Measurements from ENCODE around the gene SLC35A4.

The SLC35A4 gene, protein sequence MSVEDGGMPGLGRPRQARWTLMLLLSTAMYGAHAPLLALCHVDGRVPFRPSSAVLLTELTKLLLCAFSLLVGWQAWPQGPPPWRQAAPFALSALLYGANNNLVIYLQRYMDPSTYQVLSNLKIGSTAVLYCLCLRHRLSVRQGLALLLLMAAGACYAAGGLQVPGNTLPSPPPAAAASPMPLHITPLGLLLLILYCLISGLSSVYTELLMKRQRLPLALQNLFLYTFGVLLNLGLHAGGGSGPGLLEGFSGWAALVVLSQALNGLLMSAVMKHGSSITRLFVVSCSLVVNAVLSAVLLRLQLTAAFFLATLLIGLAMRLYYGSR

DNA sequence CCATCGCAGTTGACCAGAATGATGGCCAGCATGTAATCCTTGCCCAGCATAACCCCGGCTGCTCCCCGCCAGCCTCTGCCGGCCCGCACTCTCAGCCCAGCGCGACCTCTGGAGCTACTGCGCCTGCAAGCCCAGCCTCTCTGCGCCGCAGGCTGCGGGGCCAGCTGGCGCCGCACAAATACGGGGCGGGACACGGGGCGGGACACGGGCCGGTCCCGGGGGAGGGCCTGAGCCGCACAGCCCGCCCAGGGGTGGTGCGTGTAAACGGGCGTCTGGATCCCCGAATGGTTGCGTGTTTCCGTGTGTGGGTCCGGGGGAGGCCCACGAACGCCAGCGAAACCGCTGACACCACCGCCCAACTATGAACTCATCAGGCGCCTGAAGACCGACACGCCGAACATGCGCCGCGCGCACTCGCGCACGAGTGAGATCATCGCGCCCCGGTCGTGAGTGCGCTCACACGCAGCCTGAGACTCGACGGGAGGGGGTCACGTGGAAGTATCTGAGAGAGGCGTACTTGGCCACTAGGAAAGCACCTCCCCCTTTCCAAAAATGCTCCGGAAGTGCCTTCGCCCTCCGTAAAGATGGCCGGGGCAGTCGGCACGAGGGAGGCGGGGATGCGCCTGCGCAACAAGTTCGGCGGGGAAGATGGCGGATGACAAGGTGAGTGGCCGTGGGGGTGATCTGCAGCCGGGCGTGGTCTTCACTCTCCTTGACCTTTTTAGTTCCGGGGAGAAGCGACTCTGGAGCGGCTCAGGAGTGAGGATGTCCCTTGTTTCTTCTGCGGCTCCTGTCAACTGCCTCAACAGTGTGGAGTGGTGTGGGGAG, at the start of gene SLC35A4, which contains the start of gene APBB3:
Gene SLC35A4 (plus strand): TSS at position 633 of the 828 bp plus-strand sequence. CDS start 2,342 bp downstream, outside the sequence.
Gene APBB3 (minus strand): TSS at position 403 of the 828 bp plus-strand sequence. CDS start 353 bp downstream, at position 50.
- DNase-seq (ENCODE audit: low spot score): peak; percentile 95

DNA sequence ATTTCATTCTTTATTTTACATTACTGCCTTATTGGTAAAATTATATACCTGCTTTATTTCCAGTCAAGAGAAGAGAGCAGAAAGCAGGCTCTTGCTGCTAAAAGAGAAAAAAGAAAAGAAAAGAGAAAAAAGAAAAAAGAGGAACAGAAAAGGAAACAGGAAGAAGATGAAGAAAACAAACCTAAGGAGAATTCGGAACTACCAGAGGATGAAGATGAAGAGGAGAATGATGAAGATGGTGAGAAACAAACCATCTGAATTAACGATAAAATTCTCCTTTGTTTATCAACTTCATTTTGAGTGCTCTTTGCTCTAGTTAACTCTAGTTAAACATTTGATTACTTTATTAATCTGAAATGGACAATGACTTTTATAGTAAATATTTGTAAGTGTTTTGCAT, 40.6 kb upstream of the SLC35A4 start:
- no peak for DNase-seq (ENCODE audit: low spot score)

DNA sequence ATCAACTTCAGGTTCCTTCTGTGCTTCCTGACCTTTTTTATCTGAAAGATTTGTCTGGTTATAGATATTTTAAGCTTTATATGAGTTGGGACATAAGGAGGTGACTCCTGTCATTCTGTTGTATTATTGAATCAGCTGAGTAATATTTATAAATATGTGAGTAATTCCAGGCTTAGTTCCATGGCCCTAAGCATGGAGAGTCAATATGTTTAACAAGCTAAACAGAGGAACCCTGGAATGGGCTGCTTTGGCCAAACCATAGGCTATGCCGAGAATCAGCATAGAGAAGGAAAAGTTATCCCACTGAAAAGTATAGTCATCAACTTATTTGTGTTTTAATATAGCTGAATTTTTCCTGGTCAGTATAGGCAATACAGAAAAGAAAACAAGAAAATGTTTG, 24.4 kb upstream of the SLC35A4 start:
- no peak for DNase-seq (ENCODE audit: low spot score)

DNA sequence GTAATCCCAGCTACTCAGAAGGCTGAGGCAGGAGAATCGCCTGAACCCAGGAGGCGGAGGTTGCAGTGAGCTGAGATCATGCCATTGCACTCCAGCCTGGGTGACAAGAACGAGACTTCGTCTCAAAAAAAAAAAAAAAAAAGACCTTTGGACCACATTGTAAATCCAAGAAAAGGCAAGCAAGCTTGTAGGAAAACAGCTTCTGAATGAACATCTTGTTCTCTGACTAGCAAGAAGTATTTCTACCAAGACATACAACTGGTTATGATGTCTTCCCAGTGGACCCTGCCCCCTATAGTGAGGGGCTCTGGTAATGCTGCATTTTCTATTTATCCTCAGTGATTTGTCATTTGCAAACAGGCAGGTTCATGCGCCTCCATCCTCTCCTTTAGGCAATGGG, 21.7 kb upstream of the SLC35A4 start:
- no peak for DNase-seq (ENCODE audit: low spot score)

DNA sequence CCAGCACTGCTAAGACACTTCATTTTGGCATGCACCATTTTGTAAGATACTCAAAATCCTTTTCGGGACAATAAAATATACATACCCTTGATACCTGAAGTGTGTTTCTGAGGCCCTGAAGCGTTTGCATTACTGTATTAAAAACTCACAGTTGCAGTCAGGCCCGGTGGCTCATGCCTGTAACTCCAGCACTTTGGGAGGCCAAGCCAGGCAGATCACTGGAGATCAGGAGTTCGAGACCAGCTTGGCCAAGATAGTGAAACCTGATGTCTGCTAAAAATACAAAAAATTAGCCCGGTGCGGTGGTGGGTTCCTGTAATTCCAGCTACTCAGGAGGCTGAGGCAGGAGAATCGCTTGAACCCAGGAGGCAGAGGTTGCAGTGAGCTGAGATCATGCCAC, 19.6 kb upstream of the SLC35A4 start:
- no peak for DNase-seq (ENCODE audit: low spot score)

DNA sequence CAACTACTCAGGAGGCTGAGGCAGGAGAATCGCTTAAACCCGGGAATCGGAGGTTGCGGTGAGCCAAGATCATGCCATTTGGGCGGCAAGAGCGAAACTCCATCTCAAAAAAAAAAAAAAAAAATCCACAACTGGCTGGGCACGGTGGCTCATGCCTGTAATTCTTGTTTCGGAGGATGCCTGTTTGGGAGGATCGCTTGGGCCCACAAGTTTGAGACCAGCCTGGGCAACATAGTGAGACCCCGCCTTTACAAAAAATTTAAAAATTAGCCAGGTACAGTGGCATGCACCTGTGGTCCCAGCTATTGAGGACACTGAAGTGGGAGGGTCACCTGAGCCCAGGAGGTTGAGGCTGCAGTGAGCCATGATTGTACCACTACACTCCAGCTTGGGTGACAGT, 19.0 kb upstream of the SLC35A4 start:
- DNase-seq (ENCODE audit: low spot score): no peak

DNA sequence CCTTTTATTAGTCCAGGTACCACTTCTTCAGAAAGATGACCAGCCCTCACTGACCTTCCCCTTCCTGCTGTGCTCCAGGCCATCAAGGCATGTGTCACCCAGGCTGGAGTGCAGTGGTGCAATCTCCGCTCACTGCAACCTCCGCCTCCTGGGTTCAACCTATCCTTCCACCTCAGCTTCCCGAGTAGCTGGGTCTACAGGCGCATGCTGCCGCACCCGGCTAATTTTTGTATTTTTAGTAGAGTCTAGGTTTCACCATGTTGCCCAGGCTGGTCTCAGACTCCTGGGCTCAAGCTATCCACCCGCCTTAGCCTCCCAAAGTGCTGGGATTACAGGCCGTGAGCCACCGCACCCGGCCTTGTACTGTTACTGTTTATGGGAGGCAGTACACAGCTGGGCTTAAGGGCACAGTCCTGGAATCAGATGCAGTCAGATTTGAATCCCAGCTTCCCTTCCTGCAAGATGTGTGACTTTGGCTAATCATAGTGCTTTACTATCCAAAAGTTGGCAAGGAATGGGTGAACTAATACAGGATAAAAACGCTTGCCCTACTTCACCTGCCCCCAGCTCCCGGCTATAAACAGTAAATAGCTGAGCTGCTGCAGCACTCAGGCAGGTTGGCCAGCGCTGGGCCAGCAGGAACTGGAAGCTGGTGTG, 17.6 kb upstream of the SLC35A4 start:
- no peak for DNase-seq (ENCODE audit: low spot score)

DNA sequence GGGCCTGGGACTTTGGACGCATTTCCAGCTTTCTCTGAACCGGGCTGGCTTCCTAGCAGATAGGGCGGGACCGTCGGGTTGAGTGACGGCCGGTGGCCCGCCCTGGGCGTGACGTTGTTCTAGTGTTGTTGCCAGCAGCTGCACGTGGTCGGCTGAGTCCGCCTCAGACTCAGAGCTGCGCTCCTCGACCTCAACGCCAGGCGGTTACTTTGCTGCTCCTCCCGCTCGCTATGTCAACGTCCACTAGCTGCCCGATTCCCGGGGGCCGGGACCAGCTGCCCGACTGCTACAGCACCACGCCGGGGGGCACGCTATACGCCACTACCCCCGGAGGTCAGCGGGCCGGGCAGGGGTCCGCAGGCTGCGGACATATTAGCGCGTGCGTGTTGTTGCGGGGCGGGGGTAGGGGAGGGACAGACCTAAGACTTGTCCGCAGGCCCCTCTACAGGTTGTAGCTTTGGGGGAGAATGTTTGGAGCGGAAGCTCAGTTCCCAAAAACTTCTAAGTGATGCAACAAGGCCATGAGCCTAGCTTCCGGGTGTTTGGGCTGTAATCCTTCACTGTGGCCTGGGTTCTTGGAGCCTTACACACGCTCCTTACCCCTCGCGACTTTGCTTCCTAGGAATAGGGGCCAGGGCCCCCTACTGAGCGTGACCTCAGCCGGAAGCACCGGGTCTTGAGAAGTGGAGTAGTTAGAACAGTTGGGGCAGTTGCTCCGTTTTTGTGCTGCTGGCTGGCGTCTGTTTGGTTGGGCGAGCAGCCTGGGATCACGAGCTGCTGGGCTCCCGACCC, 16.9 kb upstream of the SLC35A4 start, which contains the start of gene EIF4EBP3:
Gene EIF4EBP3 (plus strand): TSS at position 155 of the 792 bp plus-strand sequence. CDS start 76 bp downstream, at position 231.
- DNase-seq (ENCODE audit: low spot score): peak; percentile 94

DNA sequence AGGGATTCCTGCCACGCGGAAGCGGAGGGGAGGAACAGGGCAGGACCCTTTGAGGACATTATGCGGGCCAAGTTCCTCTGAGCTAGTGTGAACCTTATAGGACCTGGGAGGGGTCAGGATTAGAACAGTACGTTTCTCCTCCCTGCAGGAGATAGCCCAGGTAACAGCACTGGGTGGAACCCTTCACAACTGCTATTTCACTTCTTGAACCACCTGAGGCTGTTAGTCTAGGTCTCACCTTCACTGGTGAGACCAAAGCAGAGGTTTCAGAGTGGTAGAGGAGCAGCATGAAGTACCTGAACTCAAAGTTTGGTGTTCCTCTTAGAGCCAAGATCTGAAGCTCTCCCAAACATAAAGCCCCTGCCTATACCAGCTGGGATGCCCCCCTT, 16.3 kb upstream of the SLC35A4 start:
- DNase-seq (ENCODE audit: low spot score): no peak

DNA sequence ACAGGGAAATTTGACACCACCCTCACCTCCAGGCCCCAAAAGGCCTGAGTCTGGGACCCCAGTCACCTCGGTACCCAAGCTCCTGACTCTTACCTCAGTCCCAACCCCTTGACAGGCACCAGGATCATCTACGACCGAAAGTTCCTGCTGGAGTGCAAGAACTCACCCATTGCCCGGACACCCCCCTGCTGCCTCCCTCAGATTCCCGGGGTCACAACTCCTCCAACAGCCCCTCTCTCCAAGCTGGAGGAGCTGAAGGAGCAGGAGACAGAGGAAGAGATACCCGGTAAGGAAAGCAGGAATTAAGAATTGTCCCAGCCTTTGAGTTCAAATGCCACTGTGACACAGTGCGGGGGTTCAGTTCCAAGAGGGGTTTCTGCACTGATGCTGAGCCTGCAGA, 15.8 kb upstream of the SLC35A4 start:
- DNase-seq (ENCODE audit: low spot score): no peak

DNA sequence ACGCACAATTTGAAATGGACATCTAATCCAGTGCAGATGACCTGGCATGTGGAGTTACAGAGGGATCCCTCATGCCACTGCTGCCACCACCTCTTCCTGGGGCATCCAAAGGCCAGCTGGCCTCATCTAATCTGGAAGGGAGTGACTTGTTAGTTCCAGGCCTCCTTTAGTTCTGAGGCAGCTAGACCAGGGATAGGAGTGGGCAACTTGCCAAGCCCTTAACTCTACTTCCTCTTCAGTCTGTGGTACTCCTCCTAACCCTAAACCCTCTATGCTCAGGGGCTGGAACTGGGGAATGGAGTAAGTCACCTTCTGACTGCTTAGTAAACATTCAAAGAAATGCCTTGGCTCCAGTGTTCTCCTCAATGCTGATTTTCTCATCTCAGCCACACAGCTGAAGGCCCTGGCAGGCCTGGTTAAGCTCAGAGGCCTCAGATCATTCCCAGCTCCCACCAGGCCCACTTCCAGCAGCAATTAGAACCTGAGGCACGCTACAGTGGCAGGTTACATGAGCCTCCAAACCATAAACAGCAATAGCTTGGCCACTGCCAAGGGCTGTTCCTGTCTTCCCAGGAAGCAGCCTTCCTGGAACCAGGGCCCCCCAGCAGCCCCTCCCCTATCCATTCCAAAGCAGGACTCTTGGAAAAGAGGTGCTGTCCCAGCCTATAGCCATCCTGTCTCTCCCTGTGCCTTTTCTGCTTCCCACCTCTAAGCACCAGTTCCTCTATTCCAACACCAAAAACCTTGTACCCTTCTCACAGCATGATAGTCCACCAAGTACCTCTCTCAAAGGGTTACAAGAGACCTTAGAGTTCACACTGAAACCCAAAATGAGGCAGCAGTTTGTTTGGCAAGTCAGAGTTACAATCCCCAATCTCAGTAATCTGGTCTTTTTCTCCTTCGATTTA, 15.1 kb upstream of the SLC35A4 start:
- no peak for DNase-seq (ENCODE audit: low spot score)

DNA sequence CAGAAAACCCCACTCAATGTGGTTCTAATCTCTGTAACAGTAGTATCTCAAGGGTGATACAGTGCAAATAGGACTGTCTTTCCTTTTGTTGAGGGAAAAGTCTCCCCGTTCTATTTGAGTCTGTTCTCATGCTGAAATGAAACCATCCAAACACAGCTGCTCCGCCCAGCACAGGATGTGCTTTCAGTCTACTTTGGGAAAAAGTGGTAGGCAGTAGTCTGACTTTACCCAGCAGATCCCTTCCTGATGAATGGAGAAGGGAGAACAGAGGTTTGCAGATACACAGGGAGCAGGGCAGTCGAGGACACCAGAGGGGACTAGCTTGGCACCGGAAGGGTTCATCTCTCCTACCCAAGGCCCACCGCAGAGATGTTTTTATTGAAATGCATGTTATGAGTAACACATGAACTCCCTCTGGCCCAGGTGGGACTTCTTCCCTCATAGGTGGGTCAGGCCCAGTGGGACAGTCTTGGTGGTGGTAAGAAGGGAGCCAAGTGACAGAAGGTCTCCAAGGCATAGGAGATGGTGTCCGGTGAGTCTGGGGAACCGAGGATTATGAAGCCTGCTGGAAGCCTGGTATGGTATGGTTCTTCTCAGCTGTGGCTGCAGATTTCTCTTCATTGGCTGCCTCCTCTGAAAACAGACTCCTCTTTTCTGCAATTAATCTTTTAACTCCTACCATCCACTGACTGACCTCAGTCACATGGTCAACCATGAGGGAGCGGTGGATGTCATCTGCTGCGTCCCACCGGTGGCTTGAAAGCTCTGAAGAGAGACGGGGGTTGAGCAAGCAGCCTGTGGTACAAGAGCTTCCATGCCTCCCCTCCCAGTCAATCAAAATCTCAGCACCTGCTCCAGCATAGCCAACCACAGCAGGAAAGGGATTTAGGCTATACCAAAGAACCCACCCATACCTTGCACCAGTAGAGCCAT, 14.2 kb upstream of the SLC35A4 start:
- no peak for DNase-seq (ENCODE audit: low spot score)

DNA sequence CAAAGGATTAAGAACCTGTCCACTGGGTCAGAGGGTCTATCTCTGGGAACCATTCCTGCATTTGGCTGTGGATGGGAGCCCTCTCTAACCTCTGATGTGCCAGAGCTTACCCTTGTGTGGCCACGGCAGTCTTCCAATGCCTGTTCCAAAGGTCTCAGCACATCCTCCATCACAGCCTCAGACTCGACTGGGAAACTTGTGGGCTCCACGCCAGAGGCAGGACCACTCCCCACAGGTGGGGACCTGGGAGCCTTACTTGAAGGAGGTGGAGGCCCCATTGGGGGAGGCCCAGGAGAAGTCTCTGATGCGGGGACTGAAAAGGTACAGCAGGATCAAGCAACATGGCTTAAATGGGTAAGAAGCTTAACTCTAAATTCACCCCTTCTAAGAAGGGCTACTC, 12.8 kb upstream of the SLC35A4 start:
- no peak for DNase-seq (ENCODE audit: low spot score)

DNA sequence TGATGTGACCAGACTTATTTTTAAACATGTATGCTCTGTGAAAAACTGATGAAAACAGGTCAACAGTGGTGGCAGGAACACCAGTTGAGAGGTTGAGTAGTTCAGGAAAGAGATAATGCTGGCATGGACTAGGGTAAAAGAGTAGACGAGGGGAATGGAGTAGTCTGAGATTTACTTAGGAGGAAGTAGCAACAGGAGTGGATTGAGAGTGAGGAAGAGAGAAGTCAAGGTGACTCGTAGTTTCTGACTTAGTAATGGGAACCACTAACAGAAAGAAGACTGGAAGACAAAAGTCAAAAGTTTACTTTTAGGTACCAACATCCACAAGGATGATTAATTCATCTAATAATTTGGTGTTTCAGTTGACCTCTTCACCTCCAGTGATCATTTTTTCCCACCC, 11.0 kb upstream of the SLC35A4 start:
- no peak for DNase-seq (ENCODE audit: low spot score)

DNA sequence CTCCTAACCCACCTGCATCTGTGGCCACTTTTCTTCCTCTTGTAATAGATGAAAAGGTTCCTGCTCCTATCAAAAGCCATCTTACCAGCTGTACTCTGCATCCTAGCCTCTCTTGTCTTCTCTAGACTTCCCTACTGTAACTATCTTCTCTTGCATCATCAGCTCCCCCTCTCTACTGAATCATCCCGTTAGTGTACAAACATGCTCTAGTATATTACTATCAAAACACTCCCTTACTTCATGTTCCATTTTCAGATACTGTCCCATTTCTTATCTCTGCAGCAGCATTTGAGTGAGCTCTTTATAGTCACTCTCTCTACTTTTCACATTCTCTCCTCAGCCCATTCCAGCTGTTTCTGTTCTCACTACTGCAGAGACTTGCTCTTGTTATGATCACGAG, 10.2 kb upstream of the SLC35A4 start:
- no peak for DNase-seq (ENCODE audit: low spot score)

DNA sequence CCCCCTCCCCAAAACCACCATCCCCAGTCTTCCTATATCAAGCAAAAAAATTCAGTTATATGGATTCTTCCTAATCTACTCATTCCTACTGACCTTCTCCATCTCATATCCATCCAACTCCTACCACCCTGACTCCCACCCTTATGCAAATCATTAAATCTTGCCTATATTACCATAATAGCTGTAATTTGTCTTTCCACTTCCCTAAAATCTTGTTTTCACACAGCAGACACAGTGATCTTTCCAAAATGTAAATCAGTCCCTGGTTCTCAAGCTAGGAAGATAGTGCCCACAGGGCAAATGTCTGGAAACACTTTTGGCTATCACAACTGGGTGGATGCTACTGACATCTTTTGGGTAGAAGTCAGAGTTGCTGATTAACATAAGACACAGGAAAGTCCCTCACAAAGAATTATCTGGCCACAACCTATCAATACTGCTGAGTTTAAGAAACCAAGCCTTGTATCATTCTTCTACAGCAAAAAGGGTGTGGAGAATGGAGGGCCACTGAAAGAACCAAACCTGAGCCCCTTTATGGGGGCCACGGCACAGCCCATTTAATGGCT, 8.8 kb upstream of the SLC35A4 start:
- DNase-seq (ENCODE audit: low spot score): no peak

DNA sequence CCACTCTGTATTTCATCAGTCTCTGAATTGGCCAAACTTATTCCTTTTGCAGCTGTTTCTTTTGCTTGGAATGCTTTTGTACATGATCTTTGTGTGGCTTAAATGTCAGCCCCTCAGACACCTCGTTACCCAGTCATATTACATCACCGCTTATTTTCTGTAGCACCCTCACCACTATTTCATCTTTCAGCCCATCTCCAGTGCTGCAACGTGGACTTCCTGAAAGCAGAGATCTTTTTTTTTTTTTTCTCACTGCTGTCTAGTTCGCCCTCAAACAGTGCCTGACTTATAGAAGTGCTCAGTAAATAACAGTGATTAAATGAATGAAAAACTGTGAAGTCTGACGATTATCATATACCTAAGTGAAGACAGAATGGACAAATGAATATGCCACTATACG, 8.2 kb upstream of the SLC35A4 start:
- DNase-seq (ENCODE audit: low spot score): no peak

DNA sequence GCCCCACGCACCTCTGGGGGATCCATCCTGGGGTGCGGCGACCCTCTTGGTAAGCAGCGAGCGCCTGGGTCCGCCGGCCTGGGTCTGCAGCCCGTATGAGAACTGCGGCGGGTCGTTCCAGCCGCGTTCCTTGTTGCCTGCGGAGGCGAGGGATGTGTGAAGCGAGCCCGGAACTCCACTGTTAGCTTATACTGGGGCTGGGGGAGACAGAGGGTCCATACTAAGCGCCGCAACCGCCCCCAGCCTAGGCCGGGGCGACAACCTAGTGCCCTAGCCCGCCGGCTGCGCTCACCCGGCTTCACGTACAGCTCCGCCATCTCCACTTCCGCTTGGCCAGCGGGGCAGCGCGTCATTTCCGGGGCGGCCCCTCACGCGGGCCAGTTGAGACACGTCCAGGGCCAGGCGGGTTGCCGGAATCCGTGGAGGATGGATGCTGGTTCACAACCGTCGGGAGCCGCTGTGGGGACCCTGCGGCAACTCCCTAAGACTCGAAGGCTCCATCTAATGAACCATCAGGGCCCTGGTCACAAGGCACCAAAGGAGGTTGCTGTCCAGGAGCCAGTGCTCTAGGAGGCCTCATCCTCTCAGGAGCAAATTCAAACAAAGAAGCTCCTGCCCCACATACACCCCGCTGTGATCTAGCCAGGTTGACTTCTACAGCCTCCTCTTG, 7.4 kb upstream of the SLC35A4 start, which contains the start of gene SRA1:
Gene SRA1 (minus strand): TSS at position 338 of the 670 bp plus-strand sequence. CDS start 21 bp downstream, at position 317.
- DNase-seq (ENCODE audit: low spot score): peak; percentile 96

DNA sequence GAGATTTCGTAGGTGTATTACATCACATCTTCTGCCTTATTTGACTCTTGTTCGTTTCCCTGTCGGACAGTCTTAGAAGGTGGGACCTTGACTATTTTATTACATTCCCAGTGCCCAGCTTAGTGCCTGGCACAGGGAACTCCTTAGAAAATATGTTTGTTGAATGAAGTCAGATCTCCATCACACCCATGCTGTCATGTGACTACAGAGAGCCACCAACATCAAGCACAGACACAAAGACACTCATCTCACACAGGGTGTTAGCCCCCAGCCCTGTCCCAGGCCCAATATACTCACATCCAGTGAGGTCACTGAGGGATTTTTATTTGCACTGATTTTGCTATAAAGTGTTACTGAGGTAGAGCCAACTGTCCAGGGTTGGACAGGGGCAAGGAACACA, 6.7 kb upstream of the SLC35A4 start:
- no peak for DNase-seq (ENCODE audit: low spot score)

Measured in iPS-NIHi11 (cell line).